Gastroesophageal sphincter (tissue), 3 donors: ENCODE measurements around the gene RTN4RL1.

Source experiments
- POLR2A ChIP-seq, 2 donors: fragments of 450-650 bp; IDR thresholded peaks; one replicate each; pipeline ENCODE4 v1.6.1; 2017; ENCODE audit warnings: antibody characterized with exemption in 2 of 2, mild to moderate bottlenecking in 2 of 2, moderate library complexity in 1 of 2
- POLR2AphosphoS5 ChIP-seq: sonication (generic); formaldehyde crosslinking; IDR thresholded peaks from one replicate; pipeline ENCODE4 v1.6.1; 2017; ENCODE audit warnings: antibody characterized with exemption
- TF ChIP-seq, protein P1 (sequence below), 4 experiments: fragments of 200-600 bp in 2 of 4; fragments of 450-650 bp in 2 of 4; sonication (generic) in 1 of 4; IDR thresholded peaks; one replicate each; pipeline ENCODE4 v1.5.1; 2017 to 2019; ENCODE audit warnings: antibody characterized with exemption in 4 of 4, mild to moderate bottlenecking in 2 of 4, moderate library complexity in 2 of 4

DNA sequence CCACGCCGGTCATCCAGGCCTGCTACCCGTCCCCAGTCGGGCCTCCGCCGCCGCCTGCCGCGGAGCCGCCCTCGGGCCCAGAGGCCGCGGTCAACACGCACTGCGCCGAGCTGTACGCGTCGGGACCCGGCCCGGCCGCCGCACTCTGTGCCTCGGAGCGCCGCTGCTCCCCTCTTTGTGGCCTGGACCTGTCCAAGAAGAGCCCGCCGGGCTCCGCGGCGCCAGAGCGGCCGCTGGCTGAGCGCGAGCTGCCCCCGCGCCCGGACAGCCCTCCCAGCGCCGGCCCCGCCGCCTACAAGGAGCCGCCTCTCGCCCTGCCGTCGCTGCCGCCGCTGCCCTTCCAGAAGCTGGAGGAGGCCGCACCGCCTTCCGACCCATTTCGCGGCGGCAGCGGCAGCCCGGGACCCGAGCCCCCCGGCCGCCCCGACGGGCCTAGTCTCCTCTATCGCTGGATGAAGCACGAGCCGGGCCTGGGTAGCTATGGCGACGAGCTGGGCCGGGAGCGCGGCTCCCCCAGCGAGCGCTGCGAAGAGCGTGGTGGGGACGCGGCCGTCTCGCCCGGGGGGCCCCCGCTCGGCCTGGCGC lies 32.1 kb upstream of the RTN4RL1 start:
- TF ChIP-seq, protein P1, sequence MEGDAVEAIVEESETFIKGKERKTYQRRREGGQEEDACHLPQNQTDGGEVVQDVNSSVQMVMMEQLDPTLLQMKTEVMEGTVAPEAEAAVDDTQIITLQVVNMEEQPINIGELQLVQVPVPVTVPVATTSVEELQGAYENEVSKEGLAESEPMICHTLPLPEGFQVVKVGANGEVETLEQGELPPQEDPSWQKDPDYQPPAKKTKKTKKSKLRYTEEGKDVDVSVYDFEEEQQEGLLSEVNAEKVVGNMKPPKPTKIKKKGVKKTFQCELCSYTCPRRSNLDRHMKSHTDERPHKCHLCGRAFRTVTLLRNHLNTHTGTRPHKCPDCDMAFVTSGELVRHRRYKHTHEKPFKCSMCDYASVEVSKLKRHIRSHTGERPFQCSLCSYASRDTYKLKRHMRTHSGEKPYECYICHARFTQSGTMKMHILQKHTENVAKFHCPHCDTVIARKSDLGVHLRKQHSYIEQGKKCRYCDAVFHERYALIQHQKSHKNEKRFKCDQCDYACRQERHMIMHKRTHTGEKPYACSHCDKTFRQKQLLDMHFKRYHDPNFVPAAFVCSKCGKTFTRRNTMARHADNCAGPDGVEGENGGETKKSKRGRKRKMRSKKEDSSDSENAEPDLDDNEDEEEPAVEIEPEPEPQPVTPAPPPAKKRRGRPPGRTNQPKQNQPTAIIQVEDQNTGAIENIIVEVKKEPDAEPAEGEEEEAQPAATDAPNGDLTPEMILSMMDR (IDR thresholded peaks at IDR 0.05) = no peak
- TF ChIP-seq POLR2A (IDR thresholded peaks at IDR 0.05) (no peak), POLR2AphosphoS5 (no peak)
